IMR-90 (cell line): ENCODE results near the gene SLC29A1. TPM values are rescaled to one million over a fixed set of nuclear protein-coding genes. Genes with fewer than 3 reads are reported as not detected.

Experiments
- ATAC-seq: fragments of 200-7000 bp; cut with Tn5 transposase; 2 replicates; pipeline ENCODE4 v1.9.1; 2020; ENCODE audit warnings: low read depth, mild to moderate bottlenecking, moderate library complexity
- BruUV-seq: library from RNA; stranded (reverse); fragments of 400-500 nt; replicated peaks from 2 replicates; lab custom pipeline; 2021; lab: Mats Ljungman, UMichigan
- CTCF ChIA-PET: fragments of 300-600 bp; formaldehyde crosslinking; extraction: SDS; loops from one replicate; lab custom pipeline; 2021; ENCODE audit warnings: antibody characterized with exemption; lab: Yijun Ruan, JAX
- POLR2A ChIA-PET: fragments of 300-600 bp; sonication (Branson Sonifier 250); formaldehyde crosslinking; loops from one replicate; lab custom pipeline; 2022; ENCODE audit warnings: antibody characterized with exemption; ENCODE audit not compliant: unreplicated experiment; lab: Charles Lee
- DNase-seq: peaks from one replicate; pipeline ENCODE4 v3.0.0; 2013
- H2AFZ ChIP-seq: replicated peaks from 2 replicates; pipeline ENCODE3; 2013; ENCODE audit warnings: low read length, mild to moderate bottlenecking; ENCODE audit not compliant: poor library complexity
- H2AK5ac ChIP-seq: 2 replicates; pipeline ENCODE4 v1.6.1; 2013; ENCODE audit warnings: low read depth, low read length, inconsistent platforms
- H2AK9ac ChIP-seq: replicated peaks from 2 replicates; pipeline ENCODE3; 2013; ENCODE audit warnings: mild to moderate bottlenecking, low read depth, low read length, moderate library complexity; ENCODE audit not compliant: poor library complexity
- H2BK120ac ChIP-seq: 2 replicates; pipeline ENCODE4 v1.6.1; 2013; ENCODE audit warnings: low read depth, low read length, inconsistent platforms
- H2BK15ac ChIP-seq: 3 replicates; pipeline ENCODE4 v1.6.1; 2013; ENCODE audit warnings: low read depth, low read length, inconsistent platforms
- H2BK20ac ChIP-seq: 2 replicates; pipeline ENCODE4 v1.6.1; 2013; ENCODE audit warnings: low read depth, mild to moderate bottlenecking, inconsistent platforms, low read length, moderate library complexity
- H2BK5ac ChIP-seq: 2 replicates; pipeline ENCODE4 v1.6.1; 2013; ENCODE audit warnings: mild to moderate bottlenecking, low read depth, low read length, inconsistent platforms; ENCODE audit not compliant: poor library complexity, severe bottlenecking
- H3K14ac ChIP-seq: replicated peaks from 2 replicates; pipeline ENCODE4 v1.6.1; 2013; ENCODE audit warnings: low read depth, low read length, inconsistent platforms
- H3K18ac ChIP-seq: 2 replicates; pipeline ENCODE4 v1.6.1; 2013; ENCODE audit warnings: low read depth, low read length, control low read depth
- H3K23ac ChIP-seq: 2 replicates; pipeline ENCODE4 v1.6.1; 2013; ENCODE audit warnings: low read depth, low read length, inconsistent platforms
- H3K27ac ChIP-seq: 2 replicates; pipeline ENCODE4 v1.5.1; 2013; ENCODE audit warnings: mild to moderate bottlenecking, control low read depth, low read length; ENCODE audit not compliant: insufficient read depth
- H3K27me3 ChIP-seq: 2 replicates; pipeline ENCODE4 v1.6.1; 2013; ENCODE audit warnings: low read length; ENCODE audit not compliant: control insufficient read depth, insufficient read depth
- H3K36me3 ChIP-seq: 2 replicates; pipeline ENCODE4 v1.6.1; 2013; ENCODE audit warnings: low read length, mixed read lengths; ENCODE audit not compliant: control insufficient read depth, insufficient read depth
- H3K4ac ChIP-seq: 2 replicates; pipeline ENCODE4 v1.6.1; 2013; ENCODE audit warnings: low read depth, low read length, inconsistent platforms
- H3K4me1 ChIP-seq: 2 replicates; pipeline ENCODE4 v1.6.1; 2013; ENCODE audit warnings: low read length, mixed read lengths; ENCODE audit not compliant: control insufficient read depth, insufficient read depth
- H3K4me2 ChIP-seq: 2 replicates; pipeline ENCODE4 v1.6.1; 2013; ENCODE audit warnings: low read depth, mild to moderate bottlenecking, control low read depth, low read length, moderate library complexity
- H3K4me3 ChIP-seq: 2 replicates; pipeline ENCODE4 v1.5.1; 2013; ENCODE audit warnings: low read depth, mild to moderate bottlenecking, control low read depth, low read length, moderate library complexity; ENCODE audit not compliant: insufficient read depth
- H3K56ac ChIP-seq: 2 replicates; pipeline ENCODE4 v1.6.1; 2013; ENCODE audit warnings: low read length, inconsistent platforms; ENCODE audit not compliant: insufficient read depth; ENCODE audit errors: extremely low read depth
- H3K79me1 ChIP-seq, 2 experiments: 2 replicates each; pipeline ENCODE4 v1.6.1; 2013; ENCODE audit warnings: low read length in 2 of 2, inconsistent platforms in 1 of 2, low read depth in 1 of 2
- H3K9ac ChIP-seq: 2 replicates; pipeline ENCODE4 v1.6.1; 2013; ENCODE audit warnings: low read depth, low read length, control low read depth
- H3K9me1 ChIP-seq: 2 replicates; pipeline ENCODE4 v1.6.1; 2013; ENCODE audit warnings: low read length, inconsistent platforms; ENCODE audit not compliant: insufficient read depth
- H3K9me3 ChIP-seq: 2 replicates; pipeline ENCODE4 v1.6.1; 2013; ENCODE audit warnings: low read length; ENCODE audit not compliant: control insufficient read depth, insufficient read depth
- H4K20me1 ChIP-seq: 2 replicates; pipeline ENCODE4 v1.6.1; 2013; ENCODE audit warnings: low read length, inconsistent platforms; ENCODE audit not compliant: insufficient read depth
- H4K5ac ChIP-seq: 2 replicates; pipeline ENCODE4 v1.6.1; 2013; ENCODE audit warnings: mild to moderate bottlenecking, low read depth, low read length, control low read depth
- H4K8ac ChIP-seq, 2 experiments: 2 replicates each; pipeline ENCODE4 v1.6.1; 2013; ENCODE audit warnings: low read depth in 2 of 2, low read length in 2 of 2, control low read depth in 1 of 2, inconsistent platforms in 1 of 2
- H4K91ac ChIP-seq: 2 replicates; pipeline ENCODE4 v1.6.1; 2013; ENCODE audit warnings: low read depth, low read length, inconsistent platforms; ENCODE audit not compliant: insufficient read depth
- BHLHE40 ChIP-seq: fragments of 150-350 bp; IDR thresholded peaks from 2 replicates; pipeline ENCODE4 v1.6.1; 2016; ENCODE audit warnings: mild to moderate bottlenecking, low read depth, low read length
- CEBPB ChIP-seq: IDR thresholded peaks from 2 replicates; pipeline ENCODE4 v1.6.1; 2012; ENCODE audit warnings: low read depth, low read length, improper control_type of control experiment
- CHD1 ChIP-seq: IDR thresholded peaks from 2 replicates; pipeline ENCODE4 v1.6.1; 2012; ENCODE audit warnings: low read depth, low read length, improper control_type of control experiment
- CTCF ChIP-seq: conservative IDR thresholded peaks from 2 replicates; pipeline ENCODE4 v1.5.1; 2012; ENCODE audit warnings: mild to moderate bottlenecking, low read depth, low read length, improper control_type of control experiment
- ELK1 ChIP-seq: fragments of 150-350 bp; IDR thresholded peaks from 2 replicates; pipeline ENCODE4 v1.6.1; 2016; ENCODE audit warnings: low read depth, mild to moderate bottlenecking, low read length, moderate library complexity, borderline replicate concordance
- FOS ChIP-seq: fragments of 150-350 bp; IDR thresholded peaks from 2 replicates; pipeline ENCODE4 v1.6.1; 2016; ENCODE audit warnings: low read depth, low read length
- MAFK ChIP-seq: IDR thresholded peaks from 2 replicates; pipeline ENCODE4 v1.6.1; 2012; ENCODE audit warnings: low read depth, low read length, improper control_type of control experiment
- MAZ ChIP-seq: IDR thresholded peaks from 2 replicates; pipeline ENCODE4 v1.6.1; 2012; ENCODE audit warnings: low read depth, mild to moderate bottlenecking, low read length, improper control_type of control experiment, moderate library complexity, borderline replicate concordance
- MXI1 ChIP-seq: IDR thresholded peaks from 2 replicates; pipeline ENCODE4 v1.6.1; 2012; ENCODE audit warnings: low read depth, mild to moderate bottlenecking, low read length, moderate library complexity, borderline replicate concordance
- NFE2L2 ChIP-seq: fragments of 150-350 bp; IDR thresholded peaks from 2 replicates; pipeline ENCODE4 v1.6.1; 2016; ENCODE audit warnings: low read depth, mild to moderate bottlenecking, low read length
- POLR2A ChIP-seq: IDR thresholded peaks from 2 replicates; pipeline ENCODE4 v1.6.1; 2012; ENCODE audit warnings: mild to moderate bottlenecking, low read depth, low read length
- RAD21 ChIP-seq: IDR thresholded peaks from 2 replicates; pipeline ENCODE4 v1.6.1; 2012; ENCODE audit warnings: low read length, improper control_type of control experiment
- RCOR1 ChIP-seq: IDR thresholded peaks from 2 replicates; pipeline ENCODE4 v1.6.1; 2012; ENCODE audit warnings: mild to moderate bottlenecking, low read length, improper control_type of control experiment; ENCODE audit not compliant: insufficient replicate concordance
- RFX5 ChIP-seq: IDR thresholded peaks from 2 replicates; pipeline ENCODE4 v1.8.0; 2012; ENCODE audit warnings: low read depth, mild to moderate bottlenecking, low read length, moderate library complexity
- SMC3 ChIP-seq: fragments of 150-350 bp; IDR thresholded peaks from 2 replicates; pipeline ENCODE4 v1.6.1; 2016; ENCODE audit warnings: low read depth, mild to moderate bottlenecking, antibody characterized with exemption, low read length, moderate library complexity
- USF2 ChIP-seq: fragments of 150-350 bp; IDR thresholded peaks from 2 replicates; pipeline ENCODE4 v1.6.1; 2017; ENCODE audit warnings: mild to moderate bottlenecking, antibody characterized with exemption, low read length, low read depth
- WGBS, 2 experiments: methylation state at CpG; one replicate each; pipeline versions ENCODE4 v1.1.5 to v1.1.7; 2013; ENCODE audit warnings: missing lambda C conversion rate in 2 of 2; ENCODE audit not compliant: insufficient read length in 1 of 2; ENCODE audit errors: extremely low coverage in 2 of 2; 5-methylcytosine and 5-hydroxymethylcytosine counted together
- dilution Hi-C: fragments of 300-500 bp; cut with HindIII; formaldehyde crosslinking; loops from one replicate; pipeline ENCODE4 v1.14.3; 2018; ENCODE audit warnings: low sequenced_read_pairs; ENCODE audit not compliant: unreplicated experiment
- in situ Hi-C: fragments of 300-500 bp; cut with MboI; formaldehyde crosslinking; loops from 3 replicates; pipeline ENCODE4 v1.14.3; 2019; ENCODE audit warnings: low sequenced_read_pairs, inconsistent platforms, mixed read lengths
- intact Hi-C: fragments of 100-400 bp; cut with micrococcal nuclease; formaldehyde crosslinking; loops from 2 replicates; pipeline ENCODE4 v1.10.0; 2022
- polyA plus RNA-seq, 3 experiments: library from polyadenylated mRNA; depleted of rRNA; stranded (reverse); fragments of >200 nt; gene quantifications; 2 replicates each; pipeline ENCODE4 v1.2.3, GENCODE V29; 2012; ENCODE audit warnings: low replicate concordance in 1 of 3
- total RNA-seq: library from RNA; depleted of rRNA; stranded (reverse); fragments of >200 nt; gene quantifications from 2 replicates; pipeline ENCODE4 v1.2.3, GENCODE V29; 2012

The SLC29A1 gene
- total and polyA plus RNA-seq, 2 of the 4 experiments (the other 2 are of a cell fraction) = 4.1 to 22.1 TPM

GRCh38 chr6:44180406-44180805 lies 43.0 kb upstream of the SLC29A1 start:
- H2AFZ ChIP-seq = no peak overlapping the region
- no peak overlapping the region for H2BK20ac ChIP-seq
- H3K4me1 ChIP-seq = no peaks in the 10 kb centered on the region
- H3K18ac ChIP-seq = no peak overlapping the region
- DNase-seq (no peak), ATAC-seq (no peak)
- TF ChIP-seq BHLHE40 (no peak), FOS (no peak), MAFK (no peak), CHD1 (no peak), POLR2A (no peak), MXI1 (no peak), NFE2L2 (no peak), CTCF (no peak), USF2 (no peak), ELK1 (no peak), RFX5 (no peak), RCOR1 (no peak), RAD21 (no peak), CEBPB (no peak), MAZ (no peak), SMC3 (no peak)
- no peak overlapping the region for H3K4ac ChIP-seq
- H2BK120ac ChIP-seq = no peak overlapping the region
- no peaks in the 10 kb centered on the region for H3K79me1 ChIP-seq
- no peaks in the 10 kb centered on the region for H3K9me3 ChIP-seq
- no TSS peak for BruUV-seq
- WGBS, 2 experiments = no CpG with 5 or more reads among the region's 4 CpGs
- H4K5ac ChIP-seq = no peak overlapping the region
- intact Hi-C loops (no loop called here), in situ Hi-C loops (no loop called here), dilution Hi-C loops (no loop called here)
- H3K23ac ChIP-seq = no peak overlapping the region
- no peak overlapping the region for H4K91ac ChIP-seq
- no peak overlapping the region for H3K56ac ChIP-seq
- no peak overlapping the region for H2AK9ac ChIP-seq
- no peak overlapping the region for H3K4me2 ChIP-seq
- no peak overlapping the region for H3K9ac ChIP-seq
- no peak overlapping the region for H3K14ac ChIP-seq
- H3K36me3 ChIP-seq = no peaks in the 10 kb centered on the region
- no peak overlapping the region for H3K4me3 ChIP-seq
- no peak overlapping the region for H3K27ac ChIP-seq
- H2BK5ac ChIP-seq = no peak overlapping the region
- no peaks in the 10 kb centered on the region; the same call in 1 of the 2 replicates for H4K20me1 ChIP-seq
- no peak overlapping the region for H2BK15ac ChIP-seq
- 0 out of 2 replicates have a peak, but pooled peaks cover 9% of the 10 kb centered on the region for H3K9me1 ChIP-seq
- peaks cover 14% of the 10 kb centered on the region for H3K27me3 ChIP-seq
- ChIA-PET CTCF (no interaction called here), POLR2A (no interaction called here)
- no peak overlapping the region for H2AK5ac ChIP-seq
- H4K8ac ChIP-seq = no peak overlapping the region
